Suprapubic skin (tissue), 4 donors: ENCODE measurements around the gene DPEP1. TPM values are rescaled to one million over a fixed set of nuclear protein-coding genes. Genes with fewer than 3 reads are reported as not detected.

Source experiments
- DNase-seq, 2 donors: peaks; one replicate each; pipeline ENCODE4 v3.0.0-alpha.2; 2019; ENCODE audit warnings: low spot score in 2 of 2
- H3K27ac ChIP-seq: fragments of 200-600 bp; sonication (generic); one replicate; pipeline ENCODE4 v1.5.1; 2019
- H3K27me3 ChIP-seq: fragments of 200-600 bp; sonication (generic); one replicate; pipeline ENCODE4 v1.5.1; 2019
- H3K36me3 ChIP-seq: fragments of 200-600 bp; sonication (generic); one replicate; pipeline ENCODE4 v1.5.1; 2019
- H3K4me1 ChIP-seq: fragments of 200-600 bp; sonication (generic); one replicate; pipeline ENCODE4 v1.5.1; 2019
- H3K4me3 ChIP-seq: fragments of 200-600 bp; sonication (generic); one replicate; pipeline ENCODE4 v1.5.1; 2019; ENCODE audit warnings: mild to moderate bottlenecking
- H3K9me3 ChIP-seq: fragments of 200-600 bp; sonication (generic); one replicate; pipeline ENCODE4 v1.5.1; 2019
- EP300 ChIP-seq: sonication (generic); formaldehyde crosslinking; IDR thresholded peaks from one replicate; pipeline ENCODE4 v1.6.1; 2017; ENCODE audit warnings: antibody characterized with exemption
- POLR2A ChIP-seq, 2 donors: fragments of 450-650 bp; IDR thresholded peaks; one replicate each; pipeline ENCODE4 v1.6.1; 2017; ENCODE audit warnings: antibody characterized with exemption in 2 of 2, mild to moderate bottlenecking in 2 of 2, moderate library complexity in 2 of 2
- POLR2AphosphoS5 ChIP-seq, 3 donors: sonication (generic); formaldehyde crosslinking; IDR thresholded peaks; one replicate each; pipeline ENCODE4 v1.6.1; 2017; ENCODE audit warnings: antibody characterized with exemption in 3 of 3
- WGBS: methylation state at CpG from one replicate; pipeline ENCODE4 v1.1.5; 2018; 5-methylcytosine and 5-hydroxymethylcytosine counted together
- total RNA-seq, 4 donors: library from RNA; depleted of rRNA; stranded (reverse); fragments of >200 nt; gene quantifications; one replicate each; pipeline ENCODE4 v1.1.0, GENCODE V29; 2016
- TF ChIP-seq, protein P1 (sequence below), 2 donors: fragments of 200-600 bp in 1 of 2; fragments of 450-650 bp in 1 of 2; sonication (generic) in 1 of 2; IDR thresholded peaks; one replicate each; pipeline ENCODE4 v1.5.1; 2016 to 2019; ENCODE audit warnings: antibody characterized with exemption in 2 of 2, mild to moderate bottlenecking in 1 of 2, moderate library complexity in 1 of 2

Gene DPEP1
- total RNA-seq, 4 donors from 2014 or later, result 1.3 to 2.3 (median 2.2) TPM; not detected in 1

DNA sequence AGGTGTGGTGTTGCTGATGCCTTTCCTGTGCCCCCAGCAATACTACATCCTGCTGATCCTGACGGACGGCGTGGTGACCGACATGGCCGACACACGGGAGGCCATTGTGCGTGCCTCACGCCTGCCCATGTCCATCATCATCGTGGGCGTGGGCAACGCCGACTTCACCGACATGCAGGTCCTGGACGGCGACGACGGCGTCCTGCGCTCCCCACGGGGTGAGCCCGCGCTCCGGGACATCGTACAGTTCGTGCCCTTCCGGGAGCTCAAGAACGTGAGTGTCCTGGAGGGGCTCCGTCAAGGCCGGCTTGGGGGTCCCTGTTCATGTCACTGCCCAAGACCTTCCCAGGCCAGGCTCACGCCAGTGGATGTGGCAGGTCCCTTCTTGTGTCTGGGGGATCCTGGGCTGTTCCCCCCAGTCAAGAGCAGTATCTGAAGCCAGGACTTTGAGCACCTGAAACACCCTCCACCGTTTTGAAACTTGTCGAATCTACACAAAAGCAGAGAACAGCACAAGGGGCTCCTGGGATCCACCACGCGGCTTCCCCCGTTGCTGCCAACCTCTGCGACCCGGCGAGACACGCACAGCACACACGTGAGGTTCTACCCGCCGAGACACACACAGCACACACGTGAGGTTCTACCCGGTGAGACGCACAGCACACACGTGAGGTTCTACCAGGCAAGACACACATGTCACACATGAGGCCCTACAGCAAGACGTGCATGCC, 17.9 kb upstream of the DPEP1 start:
- Histone ChIP-seq H3K27ac (no peak overlapping the region), H3K36me3 (no peaks in the 10 kb centered on the region), H3K27me3 (no peaks in the 10 kb centered on the region), H3K4me3 (no peak overlapping the region), H3K4me1 (peaks cover 5% of the 10 kb centered on the region), H3K9me3 (no peaks in the 10 kb centered on the region)
- no peak for DNase-seq
- TF ChIP-seq POLR2A (IDR thresholded peaks at IDR 0.05), result no peak
- no peak for TF ChIP-seq EP300
- TF ChIP-seq POLR2AphosphoS5 (IDR thresholded peaks at IDR 0.05), result no peak
- TF ChIP-seq, protein P1, sequence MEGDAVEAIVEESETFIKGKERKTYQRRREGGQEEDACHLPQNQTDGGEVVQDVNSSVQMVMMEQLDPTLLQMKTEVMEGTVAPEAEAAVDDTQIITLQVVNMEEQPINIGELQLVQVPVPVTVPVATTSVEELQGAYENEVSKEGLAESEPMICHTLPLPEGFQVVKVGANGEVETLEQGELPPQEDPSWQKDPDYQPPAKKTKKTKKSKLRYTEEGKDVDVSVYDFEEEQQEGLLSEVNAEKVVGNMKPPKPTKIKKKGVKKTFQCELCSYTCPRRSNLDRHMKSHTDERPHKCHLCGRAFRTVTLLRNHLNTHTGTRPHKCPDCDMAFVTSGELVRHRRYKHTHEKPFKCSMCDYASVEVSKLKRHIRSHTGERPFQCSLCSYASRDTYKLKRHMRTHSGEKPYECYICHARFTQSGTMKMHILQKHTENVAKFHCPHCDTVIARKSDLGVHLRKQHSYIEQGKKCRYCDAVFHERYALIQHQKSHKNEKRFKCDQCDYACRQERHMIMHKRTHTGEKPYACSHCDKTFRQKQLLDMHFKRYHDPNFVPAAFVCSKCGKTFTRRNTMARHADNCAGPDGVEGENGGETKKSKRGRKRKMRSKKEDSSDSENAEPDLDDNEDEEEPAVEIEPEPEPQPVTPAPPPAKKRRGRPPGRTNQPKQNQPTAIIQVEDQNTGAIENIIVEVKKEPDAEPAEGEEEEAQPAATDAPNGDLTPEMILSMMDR (IDR thresholded peaks at IDR 0.05), result no peak
- 95% methylated on average over 30 of the region's 47 CpGs for WGBS

DNA sequence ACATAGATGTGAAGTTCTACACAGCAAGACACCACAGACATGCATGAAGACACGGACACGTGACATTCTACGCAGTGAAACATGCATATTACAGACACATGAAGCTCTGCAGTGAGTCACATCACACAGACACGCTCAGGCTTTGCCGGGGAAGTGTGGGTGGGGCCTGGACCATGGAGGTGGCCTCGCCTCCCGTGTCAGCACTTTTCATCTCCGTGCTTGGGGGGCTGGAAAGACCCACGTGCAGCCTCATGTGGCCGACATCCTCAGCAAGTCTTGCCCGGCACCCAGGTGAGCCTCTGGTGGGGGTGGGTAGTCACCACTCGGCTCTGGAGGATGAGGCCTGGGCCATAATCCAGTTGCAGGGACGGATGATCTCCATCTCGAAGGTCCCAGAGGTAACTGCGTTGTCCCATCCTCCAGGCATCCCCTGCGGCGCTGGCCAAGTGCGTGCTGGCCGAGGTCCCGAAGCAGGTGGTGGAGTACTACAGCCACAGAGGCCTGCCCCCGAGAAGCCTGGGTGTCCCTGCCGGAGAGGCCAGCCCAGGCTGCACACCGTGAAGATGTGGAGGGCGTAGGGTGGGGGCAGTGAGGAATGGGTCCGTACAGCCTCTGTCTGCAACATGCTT, 17.3 kb upstream of the DPEP1 start:
- Histone ChIP-seq H3K4me3 (no peak overlapping the region), H3K27ac (no peak overlapping the region), H3K27me3 (no peaks in the 10 kb centered on the region), H3K36me3 (no peaks in the 10 kb centered on the region), H3K9me3 (no peaks in the 10 kb centered on the region), H3K4me1 (peaks cover 5% of the 10 kb centered on the region)
- WGBS, result no CpG with 5 or more reads among the region's 25 CpGs
- TF ChIP-seq POLR2AphosphoS5 (IDR thresholded peaks at IDR 0.05) (no peak), POLR2A (IDR thresholded peaks at IDR 0.05) (no peak), EP300 (no peak)
- TF ChIP-seq, protein P1 (IDR thresholded peaks at IDR 0.05), result no peak
- DNase-seq, result no peak

DNA sequence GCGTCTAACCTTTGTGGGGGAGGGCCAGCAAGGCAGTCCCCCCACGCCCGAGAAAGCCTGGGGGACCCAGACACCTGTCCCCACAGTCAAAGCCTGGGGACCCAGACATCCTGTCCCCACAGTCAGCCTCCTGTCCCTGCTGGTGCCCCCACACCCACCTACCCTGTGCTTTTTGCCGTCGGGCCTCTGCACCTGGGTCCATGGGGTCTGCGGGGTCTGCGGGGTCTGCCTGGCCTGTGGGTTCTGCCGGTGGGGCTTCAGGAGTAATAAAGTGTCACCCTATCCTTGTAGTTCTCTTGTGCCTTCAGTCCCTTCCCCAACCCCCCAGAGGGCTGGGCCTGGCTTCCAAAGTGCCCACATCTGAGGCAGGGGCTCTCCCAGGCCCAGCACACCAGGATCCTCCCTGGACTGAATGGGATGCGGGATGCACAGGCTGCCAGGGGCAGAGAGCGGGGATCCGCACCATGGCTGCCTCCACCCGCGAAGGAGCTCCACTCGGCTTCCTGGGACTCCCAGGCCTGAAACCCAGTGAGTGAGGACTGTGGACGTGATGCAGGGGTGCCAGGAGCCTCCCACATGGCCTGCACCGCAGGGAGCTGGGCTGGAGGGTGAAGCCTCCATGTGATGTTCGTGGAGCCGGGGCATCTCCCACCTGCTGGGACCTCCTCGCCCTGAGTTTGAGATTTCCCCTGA, 16.3 kb upstream of the DPEP1 start:
- H3K27ac ChIP-seq, result no peak overlapping the region

DNA sequence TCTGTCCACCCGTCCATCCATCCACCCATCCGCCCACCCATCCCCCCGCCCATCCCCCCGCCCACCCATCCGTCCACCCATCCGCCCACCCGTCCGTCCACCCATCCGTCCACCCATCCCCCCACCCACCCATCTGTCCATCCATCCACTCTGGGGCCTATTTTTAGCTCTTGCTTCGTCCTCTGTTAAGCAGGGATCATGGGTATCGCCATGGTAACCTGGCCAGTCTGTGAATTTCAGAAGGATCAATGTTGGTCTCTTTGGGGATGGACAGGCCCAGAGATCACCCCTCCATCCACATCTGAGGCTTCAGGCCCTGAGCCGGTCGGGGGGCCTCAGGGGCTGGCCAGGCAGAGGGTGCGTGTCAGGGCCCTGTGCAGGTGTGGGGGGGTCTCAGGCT, 15.2 kb upstream of the DPEP1 start:
- H3K36me3 ChIP-seq, result no peaks in the 10 kb centered on the region
- H3K4me1 ChIP-seq, result peaks cover 20% of the 10 kb centered on the region
- DNase-seq, result no peak
- WGBS, result 59% methylated on average over 6 of the region's 14 CpGs
- H3K9me3 ChIP-seq, result no peaks in the 10 kb centered on the region
- H3K4me3 ChIP-seq, result no peak overlapping the region
- TF ChIP-seq EP300 (no peak), POLR2A (IDR thresholded peaks at IDR 0.05) (no peak), POLR2AphosphoS5 (IDR thresholded peaks at IDR 0.05) (no peak)
- TF ChIP-seq, protein P1 (IDR thresholded peaks at IDR 0.05), result no peak
- H3K27ac ChIP-seq, result no peak overlapping the region
- H3K27me3 ChIP-seq, result peaks cover 6% of the 10 kb centered on the region

More for the DNA sequence above, 16.3 kb upstream of the DPEP1 start:
- no peaks in the 10 kb centered on the region for H3K27me3 ChIP-seq
- H3K4me3 ChIP-seq, result no peak overlapping the region
- no peak for DNase-seq
- no peaks in the 10 kb centered on the region for H3K9me3 ChIP-seq
- peaks cover 9% of the 10 kb centered on the region for H3K4me1 ChIP-seq
- TF ChIP-seq POLR2AphosphoS5 (IDR thresholded peaks at IDR 0.05) (no peak), POLR2A (IDR thresholded peaks at IDR 0.05) (no peak), EP300 (no peak)
- TF ChIP-seq, protein P1 (IDR thresholded peaks at IDR 0.05), result no peak
- H3K36me3 ChIP-seq, result no peaks in the 10 kb centered on the region
- 83% methylated on average over 17 of the region's 19 CpGs for WGBS

DNA sequence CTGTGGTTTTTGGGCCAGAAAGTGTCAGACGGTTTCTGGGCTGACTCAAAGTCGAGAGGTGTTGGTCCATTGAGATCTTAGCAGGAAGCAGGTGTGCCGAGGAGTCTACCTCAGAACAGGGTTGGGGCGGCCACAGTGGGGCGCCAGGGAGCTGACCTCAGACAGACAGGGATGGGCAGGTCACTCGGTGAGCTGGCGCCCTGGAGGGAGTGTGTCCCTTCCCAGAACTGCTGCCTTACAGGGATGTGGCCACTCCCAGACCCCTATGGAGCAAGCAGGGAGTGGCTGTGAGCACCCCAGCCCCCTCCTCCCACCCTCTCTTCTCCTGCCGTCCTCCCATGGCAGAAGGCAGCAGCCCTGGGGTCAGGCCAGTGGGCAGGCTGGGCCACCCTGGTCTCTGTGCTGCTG, 14.0 kb upstream of the DPEP1 start:
- Histone ChIP-seq H3K4me3 (no peak overlapping the region), H3K9me3 (no peaks in the 10 kb centered on the region), H3K36me3 (no peaks in the 10 kb centered on the region), H3K27me3 (peaks cover 8% of the 10 kb centered on the region), H3K4me1 (peaks cover 21% of the 10 kb centered on the region), H3K27ac (no peak overlapping the region)
- 53% methylated on average over 3 of the region's 8 CpGs for WGBS
- TF ChIP-seq POLR2AphosphoS5 (IDR thresholded peaks at IDR 0.05) (no peak), POLR2A (IDR thresholded peaks at IDR 0.05) (no peak), EP300 (no peak)
- TF ChIP-seq, protein P1 (IDR thresholded peaks at IDR 0.05), result no peak
- DNase-seq, result peak in 1 of 2 donors; percentile 55
